ENCODE data around the gene BRIP1.
"Not testable (repeated sequence)": the region's sequence is repeated elsewhere in the genome, so short reads cannot be mapped to it uniquely, and the experiment has no call there.

BRIP1 gene

DNA sequence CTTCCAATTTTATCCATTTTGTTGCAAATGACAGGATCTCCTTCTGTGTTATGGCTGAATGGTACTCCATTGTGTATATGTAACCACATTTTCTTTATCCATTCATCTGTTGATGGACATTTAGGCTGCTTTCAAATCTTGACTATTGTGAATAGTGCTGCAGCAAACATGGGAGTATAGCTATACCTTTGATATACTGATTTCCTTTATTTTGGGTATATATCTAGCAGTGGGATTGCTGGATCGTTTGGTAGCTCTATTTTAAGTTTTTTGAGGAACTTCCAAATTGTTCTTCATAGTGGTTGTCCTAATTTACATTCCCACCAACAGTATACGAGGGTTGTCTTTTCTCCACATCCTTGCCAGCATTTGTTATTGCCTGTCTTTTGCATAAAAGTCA lies 67.8 kb downstream of the BRIP1 start:
- DNase-seq, result no peak

DNA sequence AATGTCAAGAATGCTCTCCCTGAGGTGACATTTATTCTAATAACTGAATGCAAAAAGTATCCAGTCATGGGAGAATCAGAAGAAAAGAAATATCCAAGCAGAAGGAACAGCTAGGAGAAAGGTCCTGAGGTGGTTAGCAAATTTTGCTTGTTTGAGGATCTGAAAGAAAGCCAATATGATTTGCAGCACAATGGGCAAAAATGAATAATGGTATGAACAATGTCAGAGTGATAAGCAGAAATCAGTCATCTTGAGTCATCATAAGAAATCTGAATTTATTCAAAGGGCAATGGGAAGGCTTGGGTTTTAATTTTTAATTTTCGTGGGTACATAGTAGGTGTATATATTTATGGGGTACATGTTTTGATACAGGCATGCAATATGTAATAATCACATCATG lies 68.5 kb downstream of the BRIP1 start:
- DNase-seq, result no peak

DNA sequence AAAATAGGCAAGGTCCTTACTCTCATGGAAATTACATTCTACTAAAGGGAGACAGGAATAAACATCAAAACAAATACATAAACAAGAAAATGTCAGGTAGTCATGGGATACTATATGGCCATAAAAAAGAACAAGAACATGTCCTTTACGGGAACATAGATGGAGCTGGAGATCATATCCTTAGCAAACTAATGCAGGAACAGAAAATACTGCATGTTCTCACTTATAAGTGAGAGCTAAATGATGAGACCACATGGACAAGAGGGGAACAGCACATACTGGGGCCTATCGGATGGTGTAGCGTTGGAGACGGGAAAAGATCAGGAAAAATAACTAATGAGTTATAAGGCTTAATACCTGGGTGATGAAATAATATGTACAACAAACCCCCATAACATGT lies 69.1 kb downstream of the BRIP1 start:
- no peak for DNase-seq

DNA sequence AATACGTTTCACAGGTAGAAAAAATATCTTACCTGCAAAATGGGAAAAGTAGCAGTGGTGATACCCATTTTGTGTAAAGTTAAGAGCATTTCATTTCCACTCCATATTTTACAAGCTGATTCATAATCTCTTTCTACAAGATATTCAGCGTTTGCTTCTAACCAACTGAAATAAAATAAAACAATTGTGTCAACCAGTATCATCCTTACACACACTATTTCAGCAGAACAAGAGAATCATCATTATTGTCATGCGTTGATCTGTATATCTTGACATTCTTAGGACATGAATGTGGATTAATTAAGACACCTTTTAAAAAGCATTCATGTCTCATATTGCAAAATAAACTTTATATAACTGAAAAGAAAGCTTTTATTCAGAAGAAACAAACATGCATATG lies 69.8 kb downstream of the BRIP1 start:
- DNase-seq, result no peak

DNA sequence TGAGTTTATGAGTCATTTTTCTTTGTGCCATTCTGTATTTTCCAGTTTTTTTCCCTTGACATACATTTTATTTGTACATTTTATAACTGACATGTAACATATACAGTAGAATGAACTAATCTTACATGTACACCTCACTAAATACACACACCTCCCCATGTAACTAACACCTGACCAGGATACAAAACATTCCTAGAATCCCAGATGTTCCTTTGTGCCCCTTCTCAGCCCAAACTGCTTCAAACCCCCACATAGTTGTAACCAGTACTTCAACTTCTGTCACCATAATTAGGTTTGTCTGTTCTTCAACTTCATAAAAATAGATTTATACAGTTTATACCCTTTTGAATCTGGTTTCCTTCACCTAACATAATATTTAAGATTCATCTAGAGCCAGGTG lies 73.5 kb downstream of the BRIP1 start:
- no peak for DNase-seq

DNA sequence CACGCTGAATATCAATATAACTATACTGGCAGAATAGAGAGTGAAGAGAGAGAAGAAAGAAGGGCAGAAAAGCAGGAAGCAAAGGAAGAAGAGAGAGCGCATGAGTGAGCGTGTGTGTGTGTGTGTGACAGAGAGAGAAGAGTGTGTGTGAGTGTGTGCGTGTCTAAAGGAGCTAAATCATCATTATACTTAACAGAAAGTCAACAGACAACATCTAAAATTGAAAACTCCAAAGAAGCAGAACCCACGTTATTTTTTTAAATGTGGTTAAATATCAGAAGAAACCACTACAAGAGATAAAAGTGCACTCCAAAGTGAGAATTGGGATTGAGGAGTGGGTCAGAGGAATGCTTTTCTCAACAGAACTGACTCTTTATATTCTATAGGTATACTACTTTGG lies 77.2 kb downstream of the BRIP1 start:
- DNase-seq, result no peak

DNA sequence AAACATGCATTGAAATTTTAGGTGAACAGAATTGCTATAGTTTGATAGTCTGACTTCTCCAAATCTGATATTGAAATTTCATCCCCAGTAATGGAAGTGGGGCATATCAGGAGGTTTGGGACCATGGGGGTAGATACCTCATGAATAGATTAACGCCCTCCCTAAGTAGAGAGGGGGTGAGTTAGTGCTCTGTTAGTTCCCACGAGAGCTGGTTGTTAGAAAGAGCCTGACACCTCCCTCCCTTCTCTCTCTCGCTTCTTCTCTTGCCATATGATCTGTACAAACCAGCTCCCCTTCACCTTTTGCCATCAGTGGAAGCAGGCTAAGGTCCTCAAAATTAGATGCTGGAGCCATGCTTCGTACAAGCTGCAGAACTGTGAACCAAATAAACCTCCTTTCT lies 78.8 kb downstream of the BRIP1 start:
- no peak for DNase-seq

DNA sequence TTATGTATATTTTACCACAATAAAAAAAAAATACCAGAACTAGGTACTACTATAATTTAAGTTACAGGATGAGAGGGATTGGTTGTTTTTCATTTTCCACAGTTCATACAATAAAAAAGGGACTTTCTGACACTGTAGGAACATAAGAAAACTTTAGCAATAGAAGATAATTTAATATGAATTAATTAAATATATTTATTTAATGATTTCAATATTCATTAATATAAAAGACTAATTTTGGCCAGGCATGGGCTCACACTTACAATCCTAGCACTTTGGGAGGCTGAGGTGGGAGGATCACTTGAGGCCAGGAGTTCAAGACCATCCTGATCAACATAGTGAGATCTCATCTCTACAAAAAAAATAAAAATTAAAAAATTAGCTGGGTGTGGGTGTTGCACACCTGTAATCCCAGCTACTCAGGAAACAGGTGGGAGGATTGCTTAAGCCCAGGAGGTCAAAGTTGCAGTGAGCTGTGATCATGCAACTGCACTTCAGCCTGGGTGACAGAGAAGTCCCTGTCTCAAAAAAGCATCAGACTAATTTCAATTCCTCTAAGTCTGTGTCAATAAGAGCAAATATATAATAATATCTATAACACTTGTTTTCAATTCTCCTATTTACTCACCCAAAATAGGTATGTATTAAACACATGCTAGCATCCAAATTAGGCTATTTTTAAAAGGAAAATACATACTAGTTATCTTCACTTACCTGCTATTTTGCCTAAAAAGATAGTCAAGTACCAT lies 79.6 kb downstream of the BRIP1 start:
- DNase-seq, result no peak

DNA sequence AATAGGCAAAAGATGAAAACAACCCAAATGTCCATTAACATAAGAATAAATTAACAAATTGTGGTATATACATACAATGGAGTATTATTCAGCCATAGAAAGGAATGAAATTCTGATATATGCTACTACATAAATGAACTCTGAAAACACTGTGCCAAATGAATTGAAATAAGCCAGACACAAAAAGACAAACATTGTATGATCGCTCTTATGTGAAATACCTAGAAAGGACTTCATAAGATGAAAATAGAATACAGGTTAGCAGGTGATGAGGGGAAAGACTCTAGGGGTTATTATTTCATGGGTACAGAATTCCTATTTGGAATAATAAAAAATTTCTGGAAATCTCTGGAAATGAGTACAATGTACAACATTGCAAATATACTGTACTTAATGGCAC lies 80.2 kb downstream of the BRIP1 start:
- DNase-seq, result no peak

DNA sequence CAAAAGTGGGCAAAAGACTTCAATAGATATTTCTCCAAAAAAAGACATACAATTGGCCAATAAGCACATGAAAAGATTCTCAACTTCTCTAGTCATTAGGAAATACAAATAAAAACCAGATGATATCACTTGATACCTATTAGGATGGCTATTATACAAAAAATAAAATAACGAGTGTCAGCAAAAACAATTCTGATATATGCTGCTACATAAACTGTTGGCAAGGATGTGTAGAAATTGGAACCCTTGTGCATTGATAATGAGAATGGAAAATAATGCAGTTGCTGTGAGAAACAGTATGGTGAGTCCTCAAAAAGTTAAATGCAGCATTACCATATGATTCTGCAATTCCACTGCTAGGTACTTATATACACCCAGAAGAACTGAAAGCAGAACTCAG lies 80.6 kb downstream of the BRIP1 start:
- no peak for DNase-seq

DNA sequence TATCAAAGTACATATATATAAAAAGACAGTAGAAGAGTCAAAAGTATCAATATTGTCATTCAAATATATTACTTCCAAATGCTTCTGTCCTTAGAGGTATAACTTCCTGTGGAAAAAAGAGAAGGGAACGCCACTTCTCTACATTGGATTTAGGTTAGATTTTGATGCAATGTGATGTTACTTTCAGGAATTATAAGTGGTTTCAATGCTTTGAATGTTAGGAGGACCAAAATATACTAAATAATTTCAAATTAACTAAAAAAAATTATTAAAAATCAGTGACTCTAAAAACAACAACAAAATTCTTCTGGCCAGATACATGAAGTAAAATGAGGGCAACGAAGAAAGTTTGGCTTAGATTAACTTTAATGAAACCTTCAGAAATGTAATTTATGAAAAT lies 88.0 kb downstream of the BRIP1 start:
- no peak for DNase-seq

DNA sequence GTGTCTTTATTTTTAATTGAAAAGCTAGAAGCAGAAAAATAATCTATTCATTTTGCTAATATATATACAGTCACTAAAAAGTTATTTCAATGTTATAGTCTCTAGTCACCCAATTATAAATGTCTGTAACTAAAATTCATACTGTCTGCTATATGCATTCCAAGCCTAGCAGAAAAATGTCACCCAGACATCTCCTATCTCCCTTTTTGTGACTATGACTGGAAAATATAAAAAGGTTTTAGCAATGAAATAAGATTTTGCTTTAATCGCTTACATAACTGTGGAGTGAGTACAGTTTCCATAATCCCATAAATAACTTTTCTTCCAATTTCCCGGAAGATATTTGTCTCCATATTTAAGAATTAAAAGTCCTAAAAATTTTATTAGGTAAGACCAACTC lies 88.6 kb downstream of the BRIP1 start:
- no peak for DNase-seq

DNA sequence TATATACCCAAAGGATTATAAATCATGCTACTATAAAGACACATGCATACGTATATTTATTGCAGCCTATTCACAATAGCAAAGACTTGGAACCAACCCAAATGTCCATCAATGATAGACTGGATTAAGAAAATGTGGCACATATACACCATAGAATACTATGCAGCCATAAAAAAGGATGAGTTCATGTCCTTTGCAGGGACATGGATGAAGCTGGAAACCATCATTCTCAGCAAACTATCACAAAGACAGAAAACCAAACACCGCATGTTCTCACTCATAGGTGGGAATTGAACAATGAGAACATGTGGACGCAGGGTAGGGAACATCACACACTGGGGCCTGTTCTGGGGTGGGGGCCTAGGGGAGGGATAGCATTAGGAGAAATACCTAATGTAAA lies 89.2 kb downstream of the BRIP1 start:
- not testable (repeated sequence) for DNase-seq

DNA sequence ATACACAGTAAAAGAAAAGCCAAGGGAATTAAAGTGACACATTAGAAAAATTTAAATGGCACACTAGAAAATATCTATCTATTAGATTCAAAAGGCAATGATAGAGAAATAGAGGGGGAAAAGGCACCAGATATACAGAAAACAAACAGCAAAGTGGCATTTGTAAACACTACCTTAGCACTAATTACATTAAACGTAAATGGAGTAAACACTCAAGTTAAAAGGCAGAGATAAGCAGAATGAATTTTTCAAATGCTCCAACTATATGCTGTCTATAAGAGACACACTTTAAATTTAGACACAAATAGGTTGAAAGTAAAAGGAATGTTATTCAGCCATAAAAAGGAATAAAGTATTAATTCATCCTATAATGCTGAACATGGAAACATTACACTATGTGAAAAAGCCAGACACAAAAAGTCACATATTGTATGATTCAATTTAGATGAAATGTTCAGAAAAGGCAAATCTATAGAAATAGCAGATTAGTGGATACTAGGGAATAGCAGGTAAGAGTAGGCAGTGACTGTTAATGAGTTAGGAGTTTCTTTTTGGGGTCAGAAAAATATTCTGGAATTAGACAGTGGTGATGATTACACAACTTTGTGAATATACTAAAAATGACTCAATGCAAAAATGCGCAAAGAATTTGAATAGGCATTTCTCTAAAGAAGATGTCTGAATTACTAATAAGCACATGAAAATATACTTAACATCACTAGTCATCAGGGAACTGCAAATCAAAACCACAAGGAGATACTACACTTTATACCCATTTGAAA lies 92.4 kb downstream of the BRIP1 start:
- no peak for DNase-seq

DNA sequence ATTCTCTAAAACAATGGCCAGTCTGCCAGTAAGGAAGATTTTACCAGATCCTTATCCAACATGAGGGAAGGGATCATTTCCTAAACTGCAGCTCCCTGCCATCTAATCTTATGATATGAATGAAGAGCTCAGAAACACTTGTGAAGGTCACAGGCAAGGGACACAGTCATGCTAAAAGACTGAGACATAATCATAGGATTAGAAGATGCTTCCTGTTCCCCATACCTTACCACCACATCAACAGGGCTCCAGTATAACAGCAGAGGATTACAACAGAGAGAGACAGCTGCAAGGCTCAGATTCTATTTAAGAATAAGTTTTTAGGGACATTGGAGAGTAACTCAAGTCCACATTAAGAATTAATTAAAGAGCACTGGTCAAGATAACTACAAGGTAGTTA lies 93.3 kb downstream of the BRIP1 start:
- DNase-seq, result no peak

DNA sequence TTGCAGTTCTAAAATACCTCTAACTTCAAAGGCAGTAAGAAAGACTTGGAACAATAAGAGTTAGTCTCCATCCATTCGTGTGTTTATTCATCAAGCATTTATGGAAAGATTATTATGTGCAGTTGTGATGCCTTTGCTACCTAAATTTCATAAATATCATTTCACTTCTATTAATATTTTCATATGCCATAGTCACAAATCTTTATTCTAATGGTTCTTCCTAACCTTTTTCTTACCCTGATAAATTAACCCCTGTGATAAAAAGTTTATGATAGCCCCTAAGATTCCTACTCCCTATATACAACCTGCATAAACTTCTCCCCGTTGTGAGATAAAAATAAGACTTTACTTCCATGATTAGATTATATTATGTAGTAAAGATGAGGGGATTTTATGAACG lies 94.9 kb downstream of the BRIP1 start:
- no peak for DNase-seq

DNA sequence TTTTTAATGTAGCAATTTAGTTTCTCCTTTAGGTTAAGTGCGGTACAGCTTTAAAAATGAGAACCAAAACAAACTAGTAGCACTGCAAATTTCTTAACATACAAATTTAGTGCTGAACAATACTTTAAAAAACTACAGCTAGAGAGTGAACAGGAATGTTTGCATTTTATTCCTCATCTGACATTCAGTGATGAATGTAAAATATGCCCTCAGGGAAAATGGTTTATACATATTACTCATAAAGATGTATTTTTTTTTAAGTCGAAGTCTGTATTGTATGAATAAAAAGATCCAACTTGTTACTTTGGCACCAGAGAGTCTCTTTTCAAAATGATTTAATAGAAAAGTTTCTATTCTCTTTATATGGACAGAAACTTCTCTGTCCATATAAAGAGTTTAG lies 96.8 kb downstream of the BRIP1 start:
- DNase-seq, result no peak

DNA sequence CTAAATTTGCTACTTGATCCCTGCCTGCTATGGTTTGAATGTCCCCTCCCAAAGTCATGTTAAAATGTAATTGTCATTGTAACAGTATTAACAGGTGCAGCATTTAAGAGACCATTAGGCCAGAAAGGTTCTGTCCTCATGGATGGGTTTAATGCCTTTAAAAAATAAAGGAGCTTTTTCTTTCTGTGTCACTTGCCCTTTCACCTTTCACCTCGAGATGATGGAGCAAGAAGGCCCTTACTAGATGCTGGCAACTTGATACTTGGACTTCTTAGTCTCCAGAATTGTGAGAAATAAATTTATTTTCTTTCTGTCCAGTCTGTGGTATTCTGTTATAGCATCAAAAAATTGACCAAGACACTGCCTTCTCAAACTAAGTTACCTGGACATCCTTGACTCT lies 98.5 kb downstream of the BRIP1 start:
- DNase-seq, result no peak

DNA sequence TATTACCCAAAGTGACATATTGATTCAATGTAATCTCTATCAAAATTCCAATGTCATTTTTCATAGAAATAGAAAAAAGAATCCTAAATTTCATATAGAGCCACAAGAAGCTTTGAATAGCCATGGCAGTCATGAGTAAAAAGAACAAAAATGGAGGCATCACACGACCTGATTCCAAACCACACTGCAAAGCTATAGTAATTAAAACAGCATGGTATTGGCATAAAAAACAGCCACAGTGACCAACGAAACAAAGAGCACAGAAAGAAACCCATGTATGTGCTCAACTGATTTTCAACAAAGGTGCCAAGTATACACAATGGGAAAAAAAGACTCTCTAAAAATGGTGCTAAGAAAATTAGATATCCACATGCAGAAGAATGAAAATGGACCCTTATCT lies 101.5 kb downstream of the BRIP1 start:
- DNase-seq, result no peak

DNA sequence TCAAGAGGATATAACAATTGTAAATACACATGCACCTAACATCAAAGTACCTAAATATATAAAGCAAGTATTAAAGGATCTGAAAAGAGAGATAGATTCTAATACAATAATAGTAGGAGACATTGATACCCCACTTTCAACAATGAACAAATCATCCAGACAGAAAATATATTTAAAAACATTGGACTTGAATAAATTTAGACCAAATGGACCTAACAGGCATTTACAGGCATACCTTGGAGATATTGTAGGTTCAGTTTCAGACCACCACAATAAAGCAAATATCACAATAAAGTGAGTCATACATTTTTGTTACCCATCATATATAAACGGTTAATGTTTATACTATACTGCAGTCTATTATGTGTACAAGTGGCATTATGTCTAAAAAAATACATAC lies 104.0 kb downstream of the BRIP1 start:
- no peak for DNase-seq

DNA sequence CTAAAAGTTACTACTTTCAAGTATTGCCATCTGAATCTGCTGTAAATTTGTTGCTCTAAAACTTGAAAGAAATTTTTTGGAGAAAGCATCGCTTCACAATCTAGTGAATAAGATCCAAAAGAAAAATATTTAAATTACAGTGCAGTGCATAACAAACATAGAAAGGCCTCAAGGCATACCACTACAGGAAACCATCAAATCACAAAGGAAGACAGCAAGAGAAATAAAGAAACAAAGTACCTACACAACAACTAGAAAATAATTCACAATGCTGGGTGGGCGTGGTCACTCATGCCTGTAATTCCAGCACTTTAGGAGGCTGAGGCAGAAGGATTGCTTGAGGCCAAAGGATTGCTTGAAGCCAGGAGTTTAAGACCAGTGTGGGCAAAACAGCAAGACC lies 104.9 kb downstream of the BRIP1 start:
- no peak for DNase-seq

DNA sequence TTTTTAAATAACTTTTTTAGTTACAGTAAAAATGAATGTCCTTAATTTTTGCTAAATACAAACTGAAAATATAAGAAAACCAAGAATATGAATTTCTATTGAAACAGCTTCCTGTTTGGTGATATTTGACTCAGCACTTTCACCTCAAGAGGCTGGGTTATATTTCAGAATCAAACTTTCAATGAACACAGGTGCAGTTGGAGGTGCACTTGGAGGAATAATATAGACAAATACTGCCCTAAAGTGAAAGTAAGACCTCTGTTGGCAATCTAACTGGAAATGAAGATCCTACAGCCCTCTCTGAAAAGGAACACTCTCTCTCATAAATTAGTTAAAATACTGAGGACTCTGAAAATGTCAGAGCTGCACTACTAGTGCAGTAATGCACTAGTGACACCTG lies 106.2 kb downstream of the BRIP1 start:
- DNase-seq, result no peak

DNA sequence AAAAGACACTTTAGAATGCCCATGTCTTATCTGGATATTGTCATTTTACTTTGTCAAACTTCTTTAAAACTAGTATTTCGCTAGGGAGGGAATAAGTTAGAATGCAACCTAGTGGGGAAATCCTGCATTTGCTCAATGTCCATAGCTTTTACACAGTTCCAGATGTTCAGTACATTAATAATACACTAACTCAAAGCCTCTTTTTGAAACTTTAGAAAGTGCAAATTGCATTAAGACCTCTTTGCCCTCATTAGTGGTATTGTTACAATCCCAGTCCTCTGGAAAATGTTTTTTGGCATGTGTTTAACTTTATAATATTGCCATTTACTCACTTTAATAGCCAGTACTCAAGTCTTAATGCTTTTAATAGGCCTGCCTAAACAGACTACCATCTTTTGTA lies 106.8 kb downstream of the BRIP1 start:
- DNase-seq, result no peak

DNA sequence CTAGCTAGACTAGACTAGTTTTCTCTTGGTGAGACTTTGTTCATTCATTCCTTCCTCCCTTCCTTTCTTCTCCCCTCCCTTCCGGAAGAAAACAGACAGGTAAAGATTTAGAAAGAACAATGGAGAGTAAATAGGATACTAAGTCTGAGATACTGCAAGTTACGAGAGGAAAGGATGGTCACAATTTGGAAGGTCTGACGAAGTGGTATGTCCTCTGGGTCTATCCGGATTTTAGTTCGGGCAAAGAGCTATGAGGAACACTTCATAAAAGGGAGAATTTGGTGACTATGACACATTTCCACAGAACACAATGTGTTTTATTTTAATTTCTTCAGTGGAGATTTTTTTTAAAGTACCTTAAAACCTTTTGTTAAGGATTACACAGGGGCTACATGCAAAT lies 107.7 kb downstream of the BRIP1 start:
- no peak for DNase-seq

DNA sequence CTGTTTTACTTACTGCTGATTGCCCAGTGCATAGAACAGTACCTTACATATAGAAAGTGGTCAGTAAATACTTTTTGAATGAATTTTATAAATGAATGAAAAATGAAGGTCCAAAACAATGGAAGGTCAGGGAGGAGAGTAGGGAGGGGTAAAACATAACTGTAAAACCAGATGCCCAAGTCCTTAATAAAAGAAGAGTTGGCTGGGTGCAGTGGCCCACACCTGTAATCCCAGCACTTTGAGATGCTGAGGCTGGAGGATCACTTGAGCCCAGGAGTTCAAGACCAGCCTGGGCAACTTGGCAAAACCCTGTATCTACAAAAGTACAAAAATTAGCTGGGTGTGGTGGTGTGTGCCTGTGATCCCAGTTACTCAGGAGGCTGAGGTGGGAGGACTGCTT lies 108.2 kb downstream of the BRIP1 start:
- no peak for DNase-seq
